Mesendoderm (in vitro differentiated cells): ENCODE data around the gene TCF7L1.

Experiments used
- DNase-seq: peaks from one replicate; pipeline ENCODE4 v3.0.0; 2013
- H2AK5ac ChIP-seq: 2 replicates; pipeline ENCODE4 v1.6.1; 2013; ENCODE audit warnings: low read length, inconsistent platforms
- H2BK120ac ChIP-seq: 2 replicates; pipeline ENCODE4 v1.6.1; 2013; ENCODE audit warnings: low read depth, mild to moderate bottlenecking, low read length, moderate library complexity, mixed read lengths
- H2BK15ac ChIP-seq: replicated peaks from 2 replicates; pipeline ENCODE4 v1.6.1; 2013; ENCODE audit warnings: low read depth, mild to moderate bottlenecking, moderate library complexity
- H2BK5ac ChIP-seq: 2 replicates; pipeline ENCODE4 v1.6.1; 2013; ENCODE audit warnings: low read length, inconsistent platforms
- H3K18ac ChIP-seq: 2 replicates; pipeline ENCODE4 v1.6.1; 2013; ENCODE audit warnings: mild to moderate bottlenecking, low read length, mixed read lengths
- H3K23ac ChIP-seq: one replicate; pipeline ENCODE4 v1.6.1; 2013; ENCODE audit warnings: low read length
- H3K27ac ChIP-seq: 2 replicates; pipeline ENCODE4 v1.5.1; 2013; ENCODE audit warnings: low read depth, mild to moderate bottlenecking, inconsistent platforms, low read length, moderate library complexity
- H3K27me3 ChIP-seq: 2 replicates; pipeline ENCODE4 v1.6.1; 2013; ENCODE audit warnings: low read length, control low read depth, mild to moderate bottlenecking, inconsistent platforms; ENCODE audit not compliant: insufficient read depth, poor library complexity
- H3K36me3 ChIP-seq: 2 replicates; pipeline ENCODE4 v1.6.1; 2013; ENCODE audit warnings: low read length, inconsistent platforms; ENCODE audit not compliant: control insufficient read depth, insufficient read depth
- H3K4ac ChIP-seq: one replicate; pipeline ENCODE4 v1.6.1; 2013; ENCODE audit warnings: low read depth, mild to moderate bottlenecking, low read length, moderate library complexity
- H3K4me1 ChIP-seq: 2 replicates; pipeline ENCODE4 v1.6.1; 2013; ENCODE audit warnings: low read depth, low read length, inconsistent platforms; ENCODE audit not compliant: control insufficient read depth
- H3K4me2 ChIP-seq: 2 replicates; pipeline ENCODE4 v1.6.1; 2013; ENCODE audit warnings: low read length
- H3K4me3 ChIP-seq: 2 replicates; pipeline ENCODE4 v1.5.1; 2013; ENCODE audit warnings: mild to moderate bottlenecking, low read length
- H3K56ac ChIP-seq: one replicate; pipeline ENCODE4 v1.6.1; 2013; ENCODE audit warnings: low read length
- H3K79me1 ChIP-seq: 2 replicates; pipeline ENCODE4 v1.6.1; 2013; ENCODE audit warnings: low read length, inconsistent platforms
- H3K79me2 ChIP-seq: 2 replicates; pipeline ENCODE4 v1.6.1; 2013; ENCODE audit warnings: mild to moderate bottlenecking, low read length; ENCODE audit not compliant: control insufficient read depth, insufficient read depth
- H3K9ac ChIP-seq: 2 replicates; pipeline ENCODE4 v1.6.1; 2013; ENCODE audit warnings: low read length, inconsistent platforms
- H4K5ac ChIP-seq: one replicate; pipeline ENCODE4 v1.6.1; 2013; ENCODE audit warnings: low read length
- H4K8ac ChIP-seq: one replicate; pipeline ENCODE4 v1.6.1; 2013; ENCODE audit warnings: low read depth, mild to moderate bottlenecking, control low read depth, low read length, moderate library complexity
- WGBS: extraction: QIAGEN DNeasy Blood & Tissue Kit; methylation state at CpG from one replicate; pipeline ENCODE4 v1.1.7; 2013; ENCODE audit warnings: low lambda C conversion rate, missing lambda C conversion rate; ENCODE audit not compliant: insufficient coverage; ENCODE audit errors: extremely low coverage; 5-methylcytosine and 5-hydroxymethylcytosine counted together

TCF7L1 gene

DNA sequence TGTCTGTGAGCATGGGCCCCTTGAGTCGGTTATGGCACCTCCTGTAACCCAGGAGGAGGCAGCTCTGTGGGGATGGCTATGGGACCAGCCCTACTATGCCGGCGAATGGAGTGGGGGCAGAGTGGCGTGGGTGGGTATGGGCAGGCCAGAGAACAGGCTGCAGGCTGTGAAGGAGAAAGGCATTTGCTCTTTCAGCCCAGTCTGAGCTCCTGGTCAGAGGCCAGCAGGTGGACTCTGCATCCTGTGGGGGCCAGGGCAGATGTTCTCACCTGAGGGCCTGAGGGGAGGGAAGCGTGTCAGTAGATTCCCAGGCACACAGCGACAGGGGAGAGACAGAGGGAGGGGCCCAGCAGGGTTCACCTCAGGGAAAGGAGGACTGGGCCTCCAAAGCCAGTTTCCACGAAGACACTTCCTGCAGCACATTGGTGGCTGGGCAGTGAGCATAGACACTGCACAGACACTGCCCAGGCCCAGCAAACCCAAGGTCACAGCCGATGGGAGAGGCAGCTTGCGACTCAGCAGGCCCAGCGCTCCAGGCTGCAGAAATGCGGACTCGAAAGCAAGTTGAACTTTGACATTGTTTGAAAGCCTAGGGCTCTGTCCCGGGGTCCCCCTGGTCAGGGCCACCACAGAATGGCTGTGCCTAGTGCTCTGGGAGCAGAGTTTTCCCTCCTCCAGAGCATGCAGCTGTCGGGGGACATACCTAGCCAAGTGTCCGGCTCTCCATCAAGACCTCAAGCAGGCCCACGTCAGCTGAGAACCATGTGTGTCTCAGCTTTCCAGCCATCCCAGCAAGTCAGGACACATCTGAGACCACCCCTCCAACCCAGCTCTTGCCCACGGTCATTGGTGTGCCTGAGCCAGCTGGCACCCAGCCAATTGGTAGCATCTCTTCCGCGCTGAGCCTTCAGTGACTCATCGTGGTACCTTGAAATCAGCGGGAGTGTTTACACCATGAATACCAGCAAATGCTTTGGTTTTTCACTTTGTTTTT is 140.8 kb downstream of the TCF7L1 start:
- no peak overlapping the region for H2BK5ac ChIP-seq
- no peak overlapping the region for H2BK120ac ChIP-seq
- H3K23ac ChIP-seq = no peak overlapping the region
- peak; percentile 25 for DNase-seq
- no peaks in the 10 kb centered on the region for H3K79me2 ChIP-seq
- H3K36me3 ChIP-seq = no peaks in the 10 kb centered on the region
- H3K9ac ChIP-seq = no peak overlapping the region
- no peak overlapping the region for H3K56ac ChIP-seq
- no peaks in the 10 kb centered on the region for H3K4me1 ChIP-seq
- no peaks in the 10 kb centered on the region for H3K27me3 ChIP-seq
- H3K79me1 ChIP-seq = no peaks in the 10 kb centered on the region
- no peak overlapping the region for H2BK15ac ChIP-seq
- H3K4me3 ChIP-seq = no peak overlapping the region
- WGBS = no CpG with 5 or more reads among the region's 21 CpGs
- no peak overlapping the region for H3K4me2 ChIP-seq
- H3K27ac ChIP-seq = no peak overlapping the region
- H3K4ac ChIP-seq = no peak overlapping the region
- no peak overlapping the region for H4K5ac ChIP-seq
- H3K18ac ChIP-seq = no peak overlapping the region
- no peak overlapping the region for H2AK5ac ChIP-seq
- H4K8ac ChIP-seq = no peak overlapping the region

GRCh38 chr2:85275984-85276540 is 142.9 kb downstream of the TCF7L1 start:
- Histone ChIP-seq H3K79me1 (no peaks in the 10 kb centered on the region), H2AK5ac (no peak overlapping the region), H3K18ac (no peak overlapping the region), H3K27me3 (no peaks in the 10 kb centered on the region), H4K8ac (no peak overlapping the region), H3K23ac (no peak overlapping the region), H4K5ac (no peak overlapping the region), H3K4me1 (no peaks in the 10 kb centered on the region), H2BK15ac (no peak overlapping the region), H3K9ac (no peak overlapping the region), H3K4me3 (no peak overlapping the region), H2BK120ac (no peak overlapping the region), H3K4me2 (no peak overlapping the region), H3K56ac (no peak overlapping the region), H3K27ac (no peak overlapping the region), H2BK5ac (no peak overlapping the region), H3K4ac (no peak overlapping the region), H3K79me2 (no peaks in the 10 kb centered on the region), H3K36me3 (no peaks in the 10 kb centered on the region)
- DNase-seq = no peak
- WGBS = no CpG with 5 or more reads among the region's 9 CpGs

GRCh38 chr2:85276571-85277118 is 143.5 kb downstream of the TCF7L1 start:
- Histone ChIP-seq H3K4me1 (no peaks in the 10 kb centered on the region), H3K4me3 (no peak overlapping the region), H2BK15ac (no peak overlapping the region), H3K36me3 (no peaks in the 10 kb centered on the region), H3K4ac (no peak overlapping the region), H4K8ac (no peak overlapping the region), H2AK5ac (no peak overlapping the region), H3K27ac (no peak overlapping the region), H3K79me1 (no peaks in the 10 kb centered on the region), H3K79me2 (no peaks in the 10 kb centered on the region), H3K27me3 (no peaks in the 10 kb centered on the region), H3K18ac (no peak overlapping the region), H3K56ac (no peak overlapping the region), H2BK120ac (no peak overlapping the region), H3K9ac (no peak overlapping the region), H3K23ac (no peak overlapping the region), H3K4me2 (no peak overlapping the region), H2BK5ac (no peak overlapping the region), H4K5ac (no peak overlapping the region)
- DNase-seq = no peak
- WGBS = no CpG with 5 or more reads among the region's 14 CpGs

GRCh38 chr2:85277416-85278158 is 144.4 kb downstream of the TCF7L1 start:
- H3K4me2 ChIP-seq = no peak overlapping the region
- H3K18ac ChIP-seq = no peak overlapping the region
- WGBS = no CpG with 5 or more reads among the region's 15 CpGs
- H2BK120ac ChIP-seq = no peak overlapping the region
- H3K56ac ChIP-seq = no peak overlapping the region
- H3K9ac ChIP-seq = no peak overlapping the region
- H4K8ac ChIP-seq = no peak overlapping the region
- no peaks in the 10 kb centered on the region for H3K79me2 ChIP-seq
- no peak overlapping the region for H3K4ac ChIP-seq
- H3K4me1 ChIP-seq = no peaks in the 10 kb centered on the region
- no peak overlapping the region for H3K27ac ChIP-seq
- no peak for DNase-seq
- H3K27me3 ChIP-seq = no peaks in the 10 kb centered on the region
- no peaks in the 10 kb centered on the region for H3K36me3 ChIP-seq
- no peaks in the 10 kb centered on the region for H3K79me1 ChIP-seq
- H3K23ac ChIP-seq = no peak overlapping the region
- no peak overlapping the region for H2BK15ac ChIP-seq
- H2BK5ac ChIP-seq = no peak overlapping the region
- H2AK5ac ChIP-seq = no peak overlapping the region
- no peak overlapping the region for H4K5ac ChIP-seq
- no peak overlapping the region for H3K4me3 ChIP-seq

DNA sequence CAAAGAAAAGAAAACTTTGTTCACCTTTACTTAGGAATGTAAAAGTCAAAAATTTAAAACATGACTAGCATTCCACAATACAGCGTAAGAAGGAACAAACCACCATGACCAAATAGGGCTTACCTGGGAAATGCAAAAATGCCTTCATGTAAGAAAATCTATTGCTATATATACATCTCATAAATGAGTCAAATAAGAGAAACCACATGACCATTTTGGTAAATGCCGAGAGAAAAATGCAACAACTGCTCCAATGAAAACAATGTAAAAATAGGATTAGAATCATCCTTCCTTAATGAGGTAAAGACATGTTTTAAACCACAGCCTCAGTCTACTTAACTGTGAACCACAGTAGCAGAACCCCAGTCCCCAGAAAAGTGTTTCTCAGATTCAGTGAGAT is 145.2 kb downstream of the TCF7L1 start:
- Histone ChIP-seq H3K4me2 (no peak overlapping the region), H3K18ac (no peak overlapping the region), H3K23ac (no peak overlapping the region), H3K27ac (no peak overlapping the region), H3K79me1 (no peaks in the 10 kb centered on the region), H4K5ac (no peak overlapping the region), H3K4me3 (no peak overlapping the region), H2BK120ac (no peak overlapping the region), H2AK5ac (no peak overlapping the region), H3K79me2 (no peaks in the 10 kb centered on the region), H2BK5ac (no peak overlapping the region), H3K56ac (no peak overlapping the region), H3K27me3 (no peaks in the 10 kb centered on the region), H3K4ac (no peak overlapping the region), H2BK15ac (no peak overlapping the region), H3K4me1 (no peaks in the 10 kb centered on the region), H4K8ac (no peak overlapping the region), H3K9ac (no peak overlapping the region), H3K36me3 (no peaks in the 10 kb centered on the region)
- WGBS = no CpG with 5 or more reads among the region's 2 CpGs
- no peak for DNase-seq
